HepG2 (cell line): ENCODE results near the gene FAM234B. TPM values are rescaled to one million over a fixed set of nuclear protein-coding genes. Genes with fewer than 3 reads are reported as not detected.

Experiments used
- ATAC-seq: fragments of 200-7000 bp; cut with Tn5 transposase; 3 replicates; pipeline ENCODE4 v1.9.1; 2020; ENCODE audit warnings: mild to moderate bottlenecking, moderate library complexity
- BruUV-seq: library from RNA; stranded (reverse); fragments of 400-500 nt; replicated peaks from 2 replicates; lab custom pipeline; 2021; lab: Mats Ljungman, UMichigan
- CTCF ChIA-PET: fragments of 300-600 bp; formaldehyde crosslinking; extraction: SDS; loops from one replicate; lab custom pipeline; 2021; ENCODE audit warnings: low total read pairs, inconsistent platforms, low intra/inter-chr PET ratio; lab: Yijun Ruan, JAX
- POLR2A ChIA-PET: fragments of 350-600 bp; sonication (Branson Sonifier 250); formaldehyde crosslinking; loops from one replicate; lab custom pipeline; 2020; ENCODE audit warnings: antibody characterized with exemption, inconsistent platforms; lab: Yijun Ruan, JAX
- DNase-seq: peaks from one replicate; pipeline ENCODE4 v3.0.0-alpha.2; 2015; ENCODE audit warnings: low spot score
- FAIRE-seq: peaks from 3 replicates; lab custom pipeline; 2011; peaks lifted over from hg19 to GRCh38; lab: Jason Lieb, UNC
- H2AFZ ChIP-seq: one replicate; pipeline ENCODE4 v1.6.1; 2011; ENCODE audit warnings: low read length, inconsistent platforms
- H3K27ac ChIP-seq: fragments of 300-600 bp; 3 replicates; pipeline ENCODE4 v1.8.0; 2011; ENCODE audit warnings: mixed run types, mild to moderate bottlenecking, mixed read lengths, low read length, inconsistent platforms; ENCODE audit not compliant: insufficient read depth; ENCODE audit errors: extremely low read length
- H3K27me3 ChIP-seq, 2 experiments: fragments of 200-600 bp in 1 of 2; 2 replicates in 1 of 2; 3 replicates in 1 of 2; pipeline versions ENCODE4 v1.6.0 to v1.8.0; 2011; ENCODE audit warnings: low read length in 2 of 2, mild to moderate bottlenecking in 2 of 2, moderate library complexity in 2 of 2, inconsistent platforms in 1 of 2; ENCODE audit not compliant: insufficient read depth in 2 of 2, control insufficient read depth in 1 of 2
- H3K36me3 ChIP-seq, 2 experiments: fragments of 200-600 bp in 1 of 2; replicated peaks in 1 of 2; 2 replicates in 1 of 2; 3 replicates in 1 of 2; pipeline versions ENCODE4 v1.5.1 to v1.8.0; 2011; ENCODE audit warnings: low read length in 2 of 2, inconsistent platforms in 1 of 2; ENCODE audit not compliant: insufficient read depth in 2 of 2, control insufficient read depth in 1 of 2
- H3K4me1 ChIP-seq: 2 replicates; pipeline ENCODE4 v1.5.1; 2012; ENCODE audit warnings: low read length, inconsistent platforms; ENCODE audit not compliant: insufficient read depth
- H3K4me2 ChIP-seq: 2 replicates; pipeline ENCODE4 v1.6.0; 2011; ENCODE audit warnings: low read depth, low read length, inconsistent platforms
- H3K4me3 ChIP-seq, 3 experiments: fragments of 200-600 bp in 1 of 3; sonication (generic), shearing (Covaris generic) in 1 of 3; replicated peaks in 1 of 3; 2 replicates each; pipeline ENCODE4 v1.5.1; 2011 to 2016; ENCODE audit warnings: low read length in 3 of 3, inconsistent platforms in 2 of 3, low read depth in 2 of 3, mild to moderate bottlenecking in 2 of 3, control low read depth in 1 of 3, mixed read lengths in 1 of 3; ENCODE audit not compliant: insufficient read depth in 1 of 3
- H3K79me2 ChIP-seq: one replicate; pipeline ENCODE4 v1.6.1; 2011; ENCODE audit warnings: low read length, inconsistent platforms; ENCODE audit not compliant: insufficient read depth
- H3K9ac ChIP-seq: 2 replicates; pipeline ENCODE4 v1.6.0; 2011; ENCODE audit warnings: mild to moderate bottlenecking, low read depth, low read length, inconsistent platforms; ENCODE audit not compliant: insufficient read depth
- H3K9me3 ChIP-seq: 2 replicates; pipeline ENCODE4 v1.5.1; 2012; ENCODE audit warnings: mild to moderate bottlenecking, low read length
- H4K20me1 ChIP-seq: 2 replicates; pipeline ENCODE4 v1.6.0; 2011; ENCODE audit warnings: inconsistent platforms, mild to moderate bottlenecking, low read length, moderate library complexity; ENCODE audit not compliant: insufficient read depth
- ZFP37 ChIP-seq: sonication (generic); formaldehyde crosslinking; IDR thresholded peaks from 2 replicates; pipeline ENCODE4 v1.4.0; 2020; ENCODE audit warnings: missing genetic modification reagents, borderline replicate concordance
- WGBS: methylation state at CpG from one replicate; pipeline ENCODE4 v1.1.6; 2017; ENCODE audit warnings: low lambda C conversion rate; 5-methylcytosine and 5-hydroxymethylcytosine counted together
- in situ Hi-C: cut with HindIII; loops from 2 replicates; pipeline ENCODE4 v1.10.0; 2017; ENCODE audit warnings: low pct_unique_long_range_greater_than_20kb; ENCODE audit not compliant: extremely low pct_ligation_motif_present
- intact Hi-C: fragments of 100-400 bp; cut with micrococcal nuclease; formaldehyde crosslinking; loops from one replicate; pipeline ENCODE4 v1.10.0; 2022; ENCODE audit not compliant: unreplicated experiment
- polyA plus RNA-seq, 8 experiments: library from polyadenylated mRNA; depleted of rRNA in 3 of 8; stranded (reverse) in 7 of 8; unstranded in 1 of 8; fragments of >200 nt; fragmentation: Illumina TruSeq in 4 of 8; extraction: Trizol in 4 of 8; gene quantifications; 2 replicates each; pipeline versions ENCODE4 v1.2.1 to v1.2.3, GENCODE V29; 2011 to 2016; ENCODE audit warnings: low read depth in 4 of 8, missing spikeins in 1 of 8, mixed read lengths in 1 of 8; ENCODE audit not compliant: insufficient read depth in 1 of 8
- total RNA-seq, 5 experiments: library from RNA; depleted of rRNA; stranded (reverse); fragments of >200 nt; fragmentation: Illumina TruSeq; extraction: Trizol; gene quantifications; 2 replicates each; pipeline ENCODE4 v1.2.3, GENCODE V29; 2016; ENCODE audit warnings: low read depth in 1 of 5
- TF ChIP-seq, protein P1 (sequence below): sonication (generic); formaldehyde crosslinking; IDR thresholded peaks from 2 replicates; pipeline ENCODE4 v1.4.0; 2020; ENCODE audit warnings: missing genetic modification reagents

The FAM234B gene
- total and polyA plus RNA-seq, 2 of the 13 experiments (the other 11 are each of a cell fraction or from before 2014, with no cell fraction given), result 7.8 to 13.8 TPM

DNA sequence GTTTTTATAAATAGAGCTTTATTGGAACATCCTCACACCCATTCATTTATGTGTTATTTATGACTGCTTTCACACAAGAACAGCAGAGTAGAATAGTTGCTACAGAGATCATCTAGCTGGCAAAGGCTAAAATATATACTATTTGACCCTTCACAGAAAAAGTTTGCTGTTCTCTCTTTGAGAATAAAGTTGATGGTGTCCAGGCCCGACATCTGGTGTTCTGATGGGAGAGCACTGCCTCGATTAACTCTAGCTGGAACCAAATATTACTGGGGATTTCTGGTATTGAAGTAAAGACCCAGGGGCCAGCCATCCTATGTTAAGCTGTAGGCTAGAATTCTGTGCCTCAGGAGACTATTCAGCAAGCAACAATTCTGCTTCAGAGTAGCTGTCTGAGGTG lies 21.8 kb downstream of the FAM234B start:
- H3K9me3 ChIP-seq, result no peaks in the 10 kb centered on the region
- H3K4me3 ChIP-seq, result no peak overlapping the region
- ChIA-PET POLR2A (no interaction called here), CTCF (no interaction called here)
- DNase-seq (no peak), ATAC-seq (no peak), FAIRE-seq (no peak)
- H3K27me3 ChIP-seq, result no peaks in the 10 kb centered on the region
- in situ Hi-C loops, result no loop called here
- no TSS peak for BruUV-seq
- H4K20me1 ChIP-seq, result no peaks in the 10 kb centered on the region
- H2AFZ ChIP-seq, result no peak overlapping the region
- no peak overlapping the region for H3K9ac ChIP-seq
- TF ChIP-seq ZFP37, result no peak
- TF ChIP-seq, protein P1, sequence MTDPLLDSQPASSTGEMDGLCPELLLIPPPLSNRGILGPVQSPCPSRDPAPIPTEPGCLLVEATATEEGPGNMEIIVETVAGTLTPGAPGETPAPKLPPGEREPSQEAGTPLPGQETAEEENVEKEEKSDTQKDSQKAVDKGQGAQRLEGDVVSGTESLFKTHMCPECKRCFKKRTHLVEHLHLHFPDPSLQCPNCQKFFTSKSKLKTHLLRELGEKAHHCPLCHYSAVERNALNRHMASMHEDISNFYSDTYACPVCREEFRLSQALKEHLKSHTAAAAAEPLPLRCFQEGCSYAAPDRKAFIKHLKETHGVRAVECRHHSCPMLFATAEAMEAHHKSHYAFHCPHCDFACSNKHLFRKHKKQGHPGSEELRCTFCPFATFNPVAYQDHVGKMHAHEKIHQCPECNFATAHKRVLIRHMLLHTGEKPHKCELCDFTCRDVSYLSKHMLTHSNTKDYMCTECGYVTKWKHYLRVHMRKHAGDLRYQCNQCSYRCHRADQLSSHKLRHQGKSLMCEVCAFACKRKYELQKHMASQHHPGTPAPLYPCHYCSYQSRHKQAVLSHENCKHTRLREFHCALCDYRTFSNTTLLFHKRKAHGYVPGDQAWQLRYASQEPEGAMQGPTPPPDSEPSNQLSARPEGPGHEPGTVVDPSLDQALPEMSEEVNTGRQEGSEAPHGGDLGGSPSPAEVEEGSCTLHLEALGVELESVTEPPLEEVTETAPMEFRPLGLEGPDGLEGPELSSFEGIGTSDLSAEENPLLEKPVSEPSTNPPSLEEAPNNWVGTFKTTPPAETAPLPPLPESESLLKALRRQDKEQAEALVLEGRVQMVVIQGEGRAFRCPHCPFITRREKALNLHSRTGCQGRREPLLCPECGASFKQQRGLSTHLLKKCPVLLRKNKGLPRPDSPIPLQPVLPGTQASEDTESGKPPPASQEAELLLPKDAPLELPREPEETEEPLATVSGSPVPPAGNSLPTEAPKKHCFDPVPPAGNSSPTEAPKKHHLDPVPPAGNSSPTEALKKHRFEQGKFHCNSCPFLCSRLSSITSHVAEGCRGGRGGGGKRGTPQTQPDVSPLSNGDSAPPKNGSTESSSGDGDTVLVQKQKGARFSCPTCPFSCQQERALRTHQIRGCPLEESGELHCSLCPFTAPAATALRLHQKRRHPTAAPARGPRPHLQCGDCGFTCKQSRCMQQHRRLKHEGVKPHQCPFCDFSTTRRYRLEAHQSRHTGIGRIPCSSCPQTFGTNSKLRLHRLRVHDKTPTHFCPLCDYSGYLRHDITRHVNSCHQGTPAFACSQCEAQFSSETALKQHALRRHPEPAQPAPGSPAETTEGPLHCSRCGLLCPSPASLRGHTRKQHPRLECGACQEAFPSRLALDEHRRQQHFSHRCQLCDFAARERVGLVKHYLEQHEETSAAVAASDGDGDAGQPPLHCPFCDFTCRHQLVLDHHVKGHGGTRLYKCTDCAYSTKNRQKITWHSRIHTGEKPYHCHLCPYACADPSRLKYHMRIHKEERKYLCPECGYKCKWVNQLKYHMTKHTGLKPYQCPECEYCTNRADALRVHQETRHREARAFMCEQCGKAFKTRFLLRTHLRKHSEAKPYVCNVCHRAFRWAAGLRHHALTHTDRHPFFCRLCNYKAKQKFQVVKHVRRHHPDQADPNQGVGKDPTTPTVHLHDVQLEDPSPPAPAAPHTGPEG (CRISPR knock-in tag), result no peak
- TF ChIP-seq, all 625 proteins: peak for 0
- Histone ChIP-seq H3K4me1 (no peaks in the 10 kb centered on the region), H3K79me2 (no peaks in the 10 kb centered on the region), H3K27ac (no peak overlapping the region), H3K36me3 (peaks cover 5 to 22% of the 10 kb centered on the region in 2 experiments; a peak in 4 of 5 replicates), H3K4me2 (no peak overlapping the region)
- 80% methylated on average over 2 of the region's 2 CpGs for WGBS
- intact Hi-C loops, result loop anchor here (1.0 kb wide), 1 partner anchor 11 kb away; no protein-coding TSS in a partner anchor
